Measurements from ENCODE around the gene MATN1.

Gene MATN1

DNA sequence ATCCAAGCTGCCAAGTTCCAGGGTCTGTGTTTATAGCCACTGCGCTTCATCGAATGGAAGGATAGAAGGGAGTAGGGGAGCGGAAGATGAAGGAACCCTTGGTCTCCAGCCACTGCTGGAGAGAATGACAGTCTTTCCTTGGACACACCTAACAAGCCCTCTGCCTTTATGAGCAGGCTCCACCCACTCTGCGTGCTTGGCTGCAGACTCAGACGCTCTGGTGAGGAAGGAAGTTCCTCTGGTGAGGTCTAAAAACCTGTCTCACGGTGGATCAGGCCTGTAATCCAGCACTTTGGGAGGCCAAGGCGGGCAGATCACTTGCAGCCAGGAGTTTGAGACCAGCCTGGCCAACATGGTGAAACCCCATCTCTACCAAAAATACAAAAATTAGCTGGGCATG is 55.4 kb downstream of the MATN1 start:
- TF ChIP-seq, protein P1, sequence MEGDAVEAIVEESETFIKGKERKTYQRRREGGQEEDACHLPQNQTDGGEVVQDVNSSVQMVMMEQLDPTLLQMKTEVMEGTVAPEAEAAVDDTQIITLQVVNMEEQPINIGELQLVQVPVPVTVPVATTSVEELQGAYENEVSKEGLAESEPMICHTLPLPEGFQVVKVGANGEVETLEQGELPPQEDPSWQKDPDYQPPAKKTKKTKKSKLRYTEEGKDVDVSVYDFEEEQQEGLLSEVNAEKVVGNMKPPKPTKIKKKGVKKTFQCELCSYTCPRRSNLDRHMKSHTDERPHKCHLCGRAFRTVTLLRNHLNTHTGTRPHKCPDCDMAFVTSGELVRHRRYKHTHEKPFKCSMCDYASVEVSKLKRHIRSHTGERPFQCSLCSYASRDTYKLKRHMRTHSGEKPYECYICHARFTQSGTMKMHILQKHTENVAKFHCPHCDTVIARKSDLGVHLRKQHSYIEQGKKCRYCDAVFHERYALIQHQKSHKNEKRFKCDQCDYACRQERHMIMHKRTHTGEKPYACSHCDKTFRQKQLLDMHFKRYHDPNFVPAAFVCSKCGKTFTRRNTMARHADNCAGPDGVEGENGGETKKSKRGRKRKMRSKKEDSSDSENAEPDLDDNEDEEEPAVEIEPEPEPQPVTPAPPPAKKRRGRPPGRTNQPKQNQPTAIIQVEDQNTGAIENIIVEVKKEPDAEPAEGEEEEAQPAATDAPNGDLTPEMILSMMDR (IDR thresholded peaks at IDR 0.05; ENCODE audit: borderline replicate concordance, control extremely low read depth, extremely low read depth, insufficient read depth, missing control alignments): no peak
- in situ Hi-C loops (cut with MboI; ENCODE audit: low sequenced_read_pairs, unreplicated experiment): no loop called here
- DNase-seq (ENCODE audit: low spot score): no peak

DNA sequence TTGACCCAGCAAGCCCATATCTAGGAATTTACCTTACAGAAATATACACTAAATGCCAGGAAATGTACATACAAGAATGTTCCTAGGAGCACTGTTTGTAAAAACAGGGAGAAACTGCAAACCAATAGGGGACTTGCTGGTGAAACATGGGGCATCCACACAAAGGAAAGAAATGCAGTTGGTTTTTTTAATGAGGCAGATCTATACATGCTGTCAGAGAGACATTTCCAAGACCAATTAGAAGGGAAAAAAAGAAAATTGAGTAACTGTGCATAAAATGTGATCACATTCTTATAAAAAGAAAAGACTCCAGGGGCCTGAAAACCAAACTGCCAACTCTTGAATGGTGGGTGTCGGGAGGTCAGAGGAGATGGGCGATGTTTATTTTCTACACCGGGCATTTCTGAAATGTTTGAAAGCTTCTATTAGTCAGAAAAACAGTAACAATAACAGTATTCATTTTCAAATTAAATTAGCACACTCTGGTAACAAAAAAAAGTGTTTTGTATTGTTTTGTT is 56.6 kb downstream of the MATN1 start:
- TF ChIP-seq, protein P1 (IDR thresholded peaks at IDR 0.05; ENCODE audit: borderline replicate concordance, control extremely low read depth, extremely low read depth, insufficient read depth, missing control alignments): no peak
- DNase-seq (ENCODE audit: low spot score): no peak
- in situ Hi-C loops (cut with MboI; ENCODE audit: low sequenced_read_pairs, unreplicated experiment): no loop called here

DNA sequence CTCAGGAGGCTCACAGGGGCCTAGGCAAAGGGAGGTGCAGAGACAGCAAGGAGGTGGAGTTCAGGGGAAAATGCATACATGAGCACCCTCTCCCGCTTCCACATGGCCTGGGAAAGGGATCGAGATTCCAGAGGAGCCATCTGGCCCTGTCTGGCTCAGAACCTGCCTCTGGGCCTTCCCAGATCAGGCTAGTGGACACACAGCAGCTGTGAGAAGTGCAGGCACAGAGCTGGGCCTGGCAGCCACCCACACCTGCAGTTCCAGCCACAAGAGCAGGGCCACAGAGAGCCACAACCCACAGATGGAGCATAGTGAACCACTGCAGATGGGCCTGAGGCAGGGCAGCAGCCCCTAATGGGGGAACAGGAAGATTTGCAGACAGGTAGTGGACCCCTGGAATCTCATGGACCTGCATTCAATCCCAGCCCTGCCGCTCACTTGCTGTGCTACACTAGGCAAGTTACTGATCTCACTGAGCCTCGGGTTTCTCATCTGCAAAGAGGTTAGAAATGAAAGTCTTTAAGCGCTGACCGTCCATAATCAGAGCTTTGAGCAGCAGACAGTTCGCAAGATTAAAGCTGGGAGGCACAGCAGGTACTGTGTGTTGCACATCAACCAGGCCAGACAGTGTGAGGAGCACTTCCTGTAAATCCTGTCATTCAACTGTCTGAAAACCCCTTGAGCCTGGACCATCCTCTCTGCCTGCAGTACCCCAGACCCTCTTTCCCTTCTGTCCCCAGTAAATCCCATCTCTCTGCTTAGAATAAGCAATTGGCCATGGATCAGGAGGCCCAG is 58.0 kb downstream of the MATN1 start:
- TF ChIP-seq, protein P1 (IDR thresholded peaks at IDR 0.05; ENCODE audit: borderline replicate concordance, control extremely low read depth, extremely low read depth, insufficient read depth, missing control alignments): no peak
- in situ Hi-C loops (cut with MboI; ENCODE audit: low sequenced_read_pairs, unreplicated experiment): no loop called here
- no peak for DNase-seq (ENCODE audit: low spot score)

DNA sequence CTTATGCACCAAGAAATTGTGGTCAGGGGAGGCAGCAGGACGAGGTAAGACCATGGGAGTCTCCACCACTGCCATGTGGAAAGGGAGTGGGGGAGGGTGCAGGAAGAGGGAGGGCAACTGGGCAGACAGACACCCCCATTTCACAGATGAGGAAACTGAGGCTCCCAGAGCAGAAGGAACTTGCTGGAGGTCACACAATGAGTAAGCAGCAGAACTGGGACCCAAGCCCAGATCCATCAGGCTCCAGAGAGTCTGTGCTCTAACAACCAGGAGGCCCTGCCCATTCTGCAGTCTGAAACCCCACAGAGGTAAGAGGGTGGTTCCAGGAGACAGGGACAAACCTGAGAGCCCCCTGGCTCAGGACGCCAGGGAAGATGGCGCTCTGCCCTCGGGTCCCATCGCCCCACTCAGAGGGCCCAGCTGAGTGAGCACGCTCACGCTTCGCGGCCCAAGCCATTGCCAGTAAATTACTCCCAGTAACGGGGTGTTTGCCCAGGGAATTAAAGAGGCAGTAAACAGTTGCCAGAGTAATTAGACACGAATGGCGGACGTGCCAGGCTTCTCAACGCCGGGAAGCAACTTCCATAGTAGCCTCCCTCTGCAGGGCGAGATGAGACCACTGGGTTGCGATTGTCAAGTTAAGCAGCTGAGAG is 59.2 kb downstream of the MATN1 start:
- in situ Hi-C loops (cut with MboI; ENCODE audit: low sequenced_read_pairs, unreplicated experiment): no loop called here
- DNase-seq (ENCODE audit: low spot score): no peak
- TF ChIP-seq, protein P1 (IDR thresholded peaks at IDR 0.05; ENCODE audit: borderline replicate concordance, control extremely low read depth, extremely low read depth, insufficient read depth, missing control alignments): no peak

DNA sequence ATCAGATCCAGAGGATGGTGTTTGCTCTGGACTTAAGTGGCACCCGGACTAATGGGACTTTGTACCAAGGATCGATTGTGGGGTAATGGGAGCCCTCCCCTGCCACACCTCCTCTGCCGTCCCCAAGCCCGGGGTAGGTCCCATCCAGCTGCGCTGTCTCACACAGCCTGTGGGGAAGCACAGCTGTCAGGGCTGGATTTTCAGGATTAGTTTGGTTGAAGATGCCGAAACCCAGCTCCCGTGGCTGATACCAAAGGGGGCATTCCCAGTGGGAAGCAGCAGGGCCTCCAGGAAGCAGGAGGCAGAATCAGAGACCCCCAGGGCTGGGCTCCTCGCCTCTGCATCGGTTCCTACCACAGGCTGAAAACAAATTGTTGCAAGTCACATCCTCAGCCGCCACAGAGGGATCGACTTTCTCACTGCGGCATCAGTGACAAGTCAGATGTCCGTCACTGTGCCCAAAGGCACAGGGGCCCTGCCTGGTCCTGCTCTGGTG is 59.7 kb downstream of the MATN1 start:
- in situ Hi-C loops (cut with MboI; ENCODE audit: low sequenced_read_pairs, unreplicated experiment): no loop called here
- DNase-seq (ENCODE audit: low spot score): no peak
- TF ChIP-seq, protein P1 (IDR thresholded peaks at IDR 0.05; ENCODE audit: borderline replicate concordance, control extremely low read depth, extremely low read depth, insufficient read depth, missing control alignments): no peak

DNA sequence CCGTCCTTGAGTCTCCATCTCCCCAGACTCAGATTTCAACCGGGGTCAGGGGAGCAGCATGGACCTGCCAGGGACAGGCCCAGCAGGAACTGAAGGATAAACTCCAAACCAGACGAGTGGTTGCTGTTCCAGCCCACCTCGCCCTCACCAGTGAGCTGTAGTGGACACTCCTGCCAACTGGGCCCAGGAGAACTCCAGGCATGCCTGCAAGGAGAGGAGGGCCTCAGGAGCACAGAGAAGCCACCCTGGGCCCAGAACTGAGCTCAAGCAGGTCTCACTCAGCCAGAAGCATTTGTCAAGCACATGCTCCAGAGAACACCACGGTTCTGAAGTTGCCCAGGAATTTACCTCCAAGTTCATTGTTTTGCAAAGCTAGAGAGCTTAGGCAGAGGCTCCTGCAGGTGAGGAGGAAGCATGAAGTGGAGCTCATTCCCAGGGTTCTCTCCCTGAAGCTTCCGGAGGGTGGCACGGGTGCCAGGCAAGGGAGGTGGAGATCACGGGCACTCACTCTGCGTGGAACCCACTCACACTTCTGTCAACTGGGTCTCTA is 61.0 kb downstream of the MATN1 start:
- TF ChIP-seq, protein P1 (IDR thresholded peaks at IDR 0.05; ENCODE audit: borderline replicate concordance, control extremely low read depth, extremely low read depth, insufficient read depth, missing control alignments): no peak
- in situ Hi-C loops (cut with MboI; ENCODE audit: low sequenced_read_pairs, unreplicated experiment): no loop called here
- no peak for DNase-seq (ENCODE audit: low spot score)

All from GM13976 (cell line).